HG02798 (cell line): Measurements from ENCODE around the gene SAMM50.

Experiments
- ATAC-seq: cut with Tn5 transposase; IDR thresholded peaks from one replicate; pipeline ENCODE4 v1.9.1; 2021; ENCODE audit warnings: mild to moderate bottlenecking; ENCODE audit not compliant: unreplicated experiment, poor library complexity

The SAMM50 gene

GRCh38 chr22:43955040-43955882 is at the start of gene SAMM50:
TSS of gene SAMM50 (plus strand) at chr22:43955442. CDS start at chr22:43955578, 136 bp downstream.
- peak; percentile 97 for ATAC-seq

GRCh38 chr22:43905681-43906080 is 49.6 kb upstream of the SAMM50 start:
- no peak for ATAC-seq

- ATAC-seq: no peak
These were observed 45.5 kb upstream of the SAMM50 start for GRCh38 chr22:43909708-43910107.

GRCh38 chr22:43910178-43910695 is 45.0 kb upstream of the SAMM50 start:
- no peak for ATAC-seq

- no peak for ATAC-seq
These were observed 43.9 kb upstream of the SAMM50 start for GRCh38 chr22:43911351-43911750.

GRCh38 chr22:43917521-43917920 is 37.7 kb upstream of the SAMM50 start:
- ATAC-seq: no peak

GRCh38 chr22:43919106-43919973 is 35.9 kb upstream of the SAMM50 start:
- ATAC-seq: no peak

GRCh38 chr22:43921370-43921769 is 33.9 kb upstream of the SAMM50 start:
- no peak for ATAC-seq

GRCh38 chr22:43922123-43922522 is 33.1 kb upstream of the SAMM50 start:
- no peak for ATAC-seq

GRCh38 chr22:43923191-43923590 is 32.1 kb upstream of the SAMM50 start:
- ATAC-seq: no peak

GRCh38 chr22:43923631-43924464 is 31.4 kb upstream of the SAMM50 start, which contains the start of gene PNPLA3:
TSS of gene PNPLA3 (plus strand) at chr22:43923805. CDS start at chr22:43923912, 107 bp downstream.
- ATAC-seq: no peak

GRCh38 chr22:43924877-43925276 is 30.4 kb upstream of the SAMM50 start:
- ATAC-seq: no peak

- ATAC-seq: no peak
These were observed 29.6 kb upstream of the SAMM50 start for GRCh38 chr22:43925433-43926348.

GRCh38 chr22:43926349-43926710 is 28.9 kb upstream of the SAMM50 start:
- no peak for ATAC-seq

- ATAC-seq: no peak
These were observed 26.8 kb upstream of the SAMM50 start for GRCh38 chr22:43928468-43928867.

GRCh38 chr22:43928908-43929307 is 26.3 kb upstream of the SAMM50 start:
- no peak for ATAC-seq

- ATAC-seq: no peak
These were observed 23.5 kb upstream of the SAMM50 start for GRCh38 chr22:43931771-43932170.

- ATAC-seq: no peak
These were observed 13.8 kb upstream of the SAMM50 start for GRCh38 chr22:43941449-43941848.
